Activated CD4-positive, alpha-beta T cell treated with anti-CD3 and anti-CD28 coated beads, Interleukin-2, amount 10 ng/mL, durations not matched to agents 24 days and 14 days (primary cell): ENCODE data around the gene NSFL1C. TPM values are rescaled to one million over a fixed set of nuclear protein-coding genes. Genes with fewer than 3 reads are reported as not detected.
"Not testable (repeated sequence)": the region's sequence is repeated elsewhere in the genome, so short reads cannot be mapped to it uniquely, and the experiment has no call there.

Experiments used
- DNase-seq: peaks from one replicate; pipeline ENCODE4 v3.0.0; 2022
- H3K27ac Mint-ChIP-seq: one replicate; pipeline ENCODE4 v1.8.0; 2022; ENCODE audit warnings: mild to moderate bottlenecking, mixed read lengths
- H3K27me3 Mint-ChIP-seq: one replicate; pipeline ENCODE4 v1.8.0; 2022; ENCODE audit warnings: mixed read lengths
- H3K36me3 Mint-ChIP-seq: one replicate; pipeline ENCODE4 v1.8.0; 2022; ENCODE audit warnings: low read depth, mild to moderate bottlenecking, mixed read lengths
- H3K4me1 Mint-ChIP-seq: one replicate; pipeline ENCODE4 v1.8.0; 2021; ENCODE audit warnings: mixed read lengths
- H3K4me3 Mint-ChIP-seq: one replicate; pipeline ENCODE4 v1.8.0; 2022; ENCODE audit warnings: mild to moderate bottlenecking, moderate library complexity, mixed read lengths
- H3K9me3 Mint-ChIP-seq: one replicate; pipeline ENCODE4 v1.8.0; 2021; ENCODE audit warnings: mixed read lengths
- intact Hi-C: fragments of 100-400 bp; cut with micrococcal nuclease; formaldehyde crosslinking; loops from one replicate; pipeline ENCODE4 v1.15.1; 2023
- total RNA-seq: library from RNA; stranded (reverse); gene quantifications from 2 replicates; pipeline ENCODE4 v1.2.3, GENCODE V29; 2022

The NSFL1C gene
- 101 and 109 TPM in 2 replicates for total RNA-seq

- intact Hi-C loops: loop anchor here (1.0 to 10.0 kb wide), 8 partner anchors 37 to 924 kb away; partner anchors contain the start of genes CSNK2A1, FKBP1A, PSMF1 and RAD21L1
- Mint-ChIP-seq H3K4me3 (peak within 1 kb of the TSS; percentile 90), H3K9me3 (no peaks in the 10 kb centered on the region), H3K36me3 (peaks cover 22% of the 10 kb centered on the region), H3K4me1 (peaks cover 44% of the 10 kb centered on the region), H3K27ac (peak within 1 kb of the TSS; percentile 82), H3K27me3 (peaks cover 19% of the 10 kb centered on the region)
- peak; percentile 100 for DNase-seq
Observed at GRCh38 chr20:1466211-1467081, at the start of gene NSFL1C. Gene NSFL1C, minus strand, starts transcription at chr20:1466849. Its CDS starts 25 bp downstream, at chr20:1466824.

GRCh38 chr20:1513801-1514200, 47.2 kb upstream of the NSFL1C start:
- H3K27me3 Mint-ChIP-seq: peaks cover 20% of the 10 kb centered on the region
- intact Hi-C loops: no loop called here

GRCh38 chr20:1509237-1509636, 42.6 kb upstream of the NSFL1C start:
- Mint-ChIP-seq H3K27me3 (peaks cover 46% of the 10 kb centered on the region), H3K4me1 (no peaks in the 10 kb centered on the region), H3K27ac (no peak overlapping the region), H3K9me3 (peaks cover 9% of the 10 kb centered on the region), H3K4me3 (no peak overlapping the region), H3K36me3 (no peaks in the 10 kb centered on the region)
- DNase-seq: peak; percentile 78
- intact Hi-C loops: loop anchor here (1.0 kb wide), 1 partner anchor 225 kb away; no protein-coding TSS in a partner anchor

More at GRCh38 chr20:1513801-1514200, 47.2 kb upstream of the NSFL1C start:
- Mint-ChIP-seq H3K4me3 (no peak overlapping the region), H3K9me3 (peaks cover 13% of the 10 kb centered on the region), H3K4me1 (no peaks in the 10 kb centered on the region), H3K27ac (no peak overlapping the region), H3K36me3 (no peaks in the 10 kb centered on the region)
- peak; percentile 31 for DNase-seq

- peaks cover 46% of the 10 kb centered on the region for H3K27me3 Mint-ChIP-seq
- intact Hi-C loops: no loop called here
- H3K4me1 Mint-ChIP-seq: peaks cover 2% of the 10 kb centered on the region
- H3K9me3 Mint-ChIP-seq: peaks cover 7% of the 10 kb centered on the region
- no peak for DNase-seq
- H3K4me3 Mint-ChIP-seq: no peak overlapping the region
- H3K36me3 Mint-ChIP-seq: no peaks in the 10 kb centered on the region
- no peak overlapping the region for H3K27ac Mint-ChIP-seq
Observed at GRCh38 chr20:1508574-1508973, 41.9 kb upstream of the NSFL1C start.

GRCh38 chr20:1507276-1507675, 40.6 kb upstream of the NSFL1C start:
- Mint-ChIP-seq H3K4me1 (peaks cover 7% of the 10 kb centered on the region), H3K9me3 (no peaks in the 10 kb centered on the region), H3K4me3 (no peak overlapping the region), H3K36me3 (no peaks in the 10 kb centered on the region), H3K27ac (no peak overlapping the region), H3K27me3 (peaks cover 54% of the 10 kb centered on the region)
- peak; percentile 40 for DNase-seq
- intact Hi-C loops: no loop called here

GRCh38 chr20:1505871-1506270, 39.2 kb upstream of the NSFL1C start:
- intact Hi-C loops: no loop called here
- Mint-ChIP-seq H3K27ac (no peak overlapping the region), H3K9me3 (no peaks in the 10 kb centered on the region), H3K4me3 (no peak overlapping the region), H3K27me3 (peaks cover 49% of the 10 kb centered on the region), H3K4me1 (peaks cover 7% of the 10 kb centered on the region), H3K36me3 (no peaks in the 10 kb centered on the region)
- no peak for DNase-seq

GRCh38 chr20:1505361-1505760, 38.7 kb upstream of the NSFL1C start:
- H3K4me3 Mint-ChIP-seq: no peak overlapping the region
- peak; percentile 49 for DNase-seq
- peaks cover 7% of the 10 kb centered on the region for H3K4me1 Mint-ChIP-seq
- no peaks in the 10 kb centered on the region for H3K9me3 Mint-ChIP-seq
- H3K36me3 Mint-ChIP-seq: no peaks in the 10 kb centered on the region
- intact Hi-C loops: no loop called here
- no peak overlapping the region for H3K27ac Mint-ChIP-seq
- peaks cover 51% of the 10 kb centered on the region for H3K27me3 Mint-ChIP-seq

- peak; percentile 92 for DNase-seq
- Mint-ChIP-seq H3K4me3 (no peak overlapping the region), H3K27ac (no peak overlapping the region), H3K9me3 (no peaks in the 10 kb centered on the region), H3K27me3 (peaks cover 49% of the 10 kb centered on the region), H3K36me3 (no peaks in the 10 kb centered on the region), H3K4me1 (peaks cover 8% of the 10 kb centered on the region)
- intact Hi-C loops: loop anchor here (1.0 to 2.0 kb wide), 2 partner anchors 37 to 273 kb away; partner anchors contain the start of gene NSFL1C
Observed at GRCh38 chr20:1503564-1504227, 37.0 kb upstream of the NSFL1C start.

GRCh38 chr20:1500496-1500895, 33.8 kb upstream of the NSFL1C start:
- Mint-ChIP-seq H3K27me3 (peaks cover 58% of the 10 kb centered on the region), H3K36me3 (no peaks in the 10 kb centered on the region), H3K9me3 (no peaks in the 10 kb centered on the region), H3K4me1 (peaks cover 8% of the 10 kb centered on the region), H3K4me3 (no peak overlapping the region), H3K27ac (no peak overlapping the region)
- intact Hi-C loops: no loop called here
- DNase-seq: peak; percentile 37

- H3K27me3 Mint-ChIP-seq: peaks cover 59% of the 10 kb centered on the region
- peaks cover 8% of the 10 kb centered on the region for H3K4me1 Mint-ChIP-seq
Observed at GRCh38 chr20:1499528-1500420, 33.1 kb upstream of the NSFL1C start.

GRCh38 chr20:1497371-1497770, 30.7 kb upstream of the NSFL1C start:
- H3K4me1 Mint-ChIP-seq, H3K4me3 Mint-ChIP-seq, H3K9me3 Mint-ChIP-seq, intact Hi-C loops, H3K27ac Mint-ChIP-seq, H3K36me3 Mint-ChIP-seq: not testable (repeated sequence)
- peak; percentile 19 for DNase-seq
- peaks cover 62% of the 10 kb centered on the region for H3K27me3 Mint-ChIP-seq

More at GRCh38 chr20:1499528-1500420, 33.1 kb upstream of the NSFL1C start:
- no peaks in the 10 kb centered on the region for H3K36me3 Mint-ChIP-seq
- H3K27ac Mint-ChIP-seq: no peak overlapping the region
- DNase-seq: peak; percentile 43
- H3K4me3 Mint-ChIP-seq: no peak overlapping the region
- no peaks in the 10 kb centered on the region for H3K9me3 Mint-ChIP-seq
- intact Hi-C loops: no loop called here

GRCh38 chr20:1496930-1497329, 30.3 kb upstream of the NSFL1C start:
- no peaks in the 10 kb centered on the region for H3K36me3 Mint-ChIP-seq
- H3K4me3 Mint-ChIP-seq: no peak overlapping the region
- intact Hi-C loops: no loop called here
- H3K9me3 Mint-ChIP-seq: no peaks in the 10 kb centered on the region
- peaks cover 12% of the 10 kb centered on the region for H3K4me1 Mint-ChIP-seq
- H3K27me3 Mint-ChIP-seq: peaks cover 60% of the 10 kb centered on the region
- DNase-seq: peak; percentile 4
- H3K27ac Mint-ChIP-seq: no peak overlapping the region

GRCh38 chr20:1494436-1494835, 27.8 kb upstream of the NSFL1C start:
- H3K36me3 Mint-ChIP-seq: no peaks in the 10 kb centered on the region
- H3K4me1 Mint-ChIP-seq: peaks cover 15% of the 10 kb centered on the region
- peak; percentile 28 for DNase-seq
- no peaks in the 10 kb centered on the region for H3K9me3 Mint-ChIP-seq
- H3K27me3 Mint-ChIP-seq: peaks cover 53% of the 10 kb centered on the region
- no peak overlapping the region for H3K4me3 Mint-ChIP-seq
- intact Hi-C loops: no loop called here
- H3K27ac Mint-ChIP-seq: no peak overlapping the region
